ENCODE data around the gene AREG.
"Not testable (repeated sequence)": the region's sequence is repeated elsewhere in the genome, so short reads cannot be mapped to it uniquely, and the experiment has no call there.

The AREG gene

GRCh38 chr4:74444891-74445642 is at the start of gene AREG:
AREG (plus strand) TSS chr4:74445136; CDS start chr4:74445346, 210 bp downstream.
- DNase-seq = peak; percentile 87

DNA sequence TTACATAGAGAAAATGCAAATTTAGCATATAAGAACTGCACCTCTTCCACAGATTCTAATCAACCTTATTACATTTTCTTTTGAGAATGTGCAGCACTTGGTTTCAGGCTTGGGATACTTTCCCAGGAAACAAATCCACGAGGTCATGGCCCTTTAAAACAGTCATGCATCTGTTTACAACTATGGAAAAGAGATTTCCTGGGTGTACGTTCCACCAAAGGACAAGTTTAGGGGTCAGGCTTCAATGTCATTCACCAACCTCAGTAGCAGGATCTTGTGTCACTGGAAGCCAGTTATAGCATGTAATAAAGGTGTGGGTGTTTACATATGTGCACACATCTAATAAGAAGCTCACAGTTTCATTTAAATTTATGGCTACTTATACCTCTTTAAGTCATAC is 49.3 kb upstream of the AREG start:
- no peak for DNase-seq

DNA sequence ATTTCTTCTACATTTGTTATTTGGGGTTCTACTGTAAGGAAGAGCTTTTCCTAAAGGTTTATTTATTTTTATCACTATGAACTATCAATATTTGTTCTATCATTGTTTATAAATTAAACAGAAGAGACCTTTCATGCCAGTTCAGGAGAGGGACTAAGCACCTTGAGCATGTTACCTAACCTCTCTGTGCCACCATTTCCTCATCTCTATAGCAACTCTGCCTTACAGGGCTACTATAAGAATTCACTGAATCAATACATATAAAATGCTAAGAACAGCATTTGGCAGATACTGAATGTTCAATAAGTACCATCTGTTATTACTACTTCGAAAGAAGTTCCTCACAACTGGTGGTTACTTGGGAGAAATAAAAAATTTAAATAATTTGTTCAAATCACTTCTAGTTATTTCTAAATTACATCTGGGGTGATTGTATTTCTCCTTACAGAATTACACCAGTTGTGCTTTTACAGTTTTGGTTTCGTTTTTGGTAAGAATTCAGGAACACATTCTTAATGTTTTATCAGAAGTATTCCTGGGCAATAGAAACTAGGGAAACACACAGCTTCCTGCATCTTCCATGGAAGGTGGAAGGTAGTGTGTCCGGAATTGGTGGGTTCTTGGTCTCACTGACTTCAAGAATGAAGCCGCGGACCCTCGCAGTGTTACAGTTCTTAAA is 47.0 kb upstream of the AREG start:
- DNase-seq = no peak

- DNase-seq = not testable (repeated sequence)
These were observed 45.9 kb upstream of the AREG start for GRCh38 chr4:74398894-74399589.

- no peak for DNase-seq
These were observed 44.5 kb upstream of the AREG start for GRCh38 chr4:74400395-74400794.

DNA sequence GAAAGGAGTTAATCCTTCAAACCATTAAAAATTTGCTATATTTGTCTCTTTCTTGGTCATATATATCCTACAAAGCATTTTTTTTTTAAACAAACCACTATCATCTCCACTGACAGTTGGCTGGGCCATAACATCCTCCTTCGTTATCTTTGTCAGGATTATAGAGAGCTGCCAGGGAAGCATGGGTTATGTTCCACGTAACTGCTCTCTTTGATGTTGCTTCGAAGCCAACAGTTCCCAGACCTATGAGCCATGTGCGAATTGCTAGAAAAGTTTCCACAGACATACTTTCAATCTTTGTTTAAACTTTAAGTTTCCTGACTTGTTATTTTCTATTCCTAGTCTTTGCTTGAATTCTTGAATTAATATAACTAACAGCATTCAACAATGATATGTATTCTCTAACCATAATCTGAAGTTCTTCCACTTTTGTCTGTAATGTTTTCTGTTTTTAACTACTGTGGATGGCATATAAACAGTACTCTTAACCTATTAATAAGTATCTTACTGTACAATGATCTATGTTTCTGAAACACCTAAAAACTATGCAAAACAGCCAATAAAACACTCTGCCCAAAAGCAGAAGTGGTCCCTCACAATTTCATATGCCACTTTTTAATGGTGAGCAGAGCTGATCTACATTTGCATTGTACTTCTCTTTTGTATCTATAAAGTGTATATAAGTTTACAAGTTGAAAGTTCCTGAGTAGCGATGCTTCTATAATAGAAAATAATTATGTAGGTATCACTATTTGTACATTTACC is 42.1 kb upstream of the AREG start:
- DNase-seq = no peak

DNA sequence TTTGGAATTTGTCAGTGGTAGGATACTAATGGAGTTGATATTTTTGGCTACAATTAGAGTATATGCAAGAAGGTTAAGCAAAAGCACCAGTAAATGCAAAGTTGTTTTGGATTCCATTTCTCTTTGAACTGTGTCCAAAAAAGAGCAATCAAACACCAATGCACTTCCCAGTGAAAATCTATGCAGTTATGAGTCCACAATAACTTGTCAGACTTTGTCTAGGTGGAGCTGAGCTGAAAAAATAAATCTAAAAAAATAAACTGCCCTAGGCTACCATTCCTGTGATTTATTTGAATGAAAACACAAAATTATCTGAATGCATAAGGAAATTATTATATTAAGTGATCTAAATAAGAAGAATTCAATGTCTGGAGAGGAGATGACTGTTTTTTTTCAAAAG is 37.0 kb upstream of the AREG start:
- DNase-seq = no peak

DNA sequence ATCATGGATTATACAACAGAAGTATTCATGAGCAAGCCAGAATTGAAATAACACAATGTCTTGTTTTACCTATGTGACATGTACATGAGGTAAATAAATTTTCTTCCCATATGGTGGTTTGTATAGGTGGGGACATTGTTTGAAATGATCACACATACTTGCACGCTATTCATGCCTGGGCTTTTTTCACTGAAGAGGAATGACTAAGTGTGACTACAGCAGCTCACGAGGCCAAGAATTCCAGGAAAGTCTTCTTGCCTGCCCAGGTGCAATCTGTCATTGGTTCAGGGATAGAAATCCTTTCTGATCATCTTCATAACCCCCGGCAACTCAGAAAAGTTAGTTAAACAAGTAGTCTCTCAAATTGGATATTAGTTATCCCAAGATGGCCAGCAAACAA is 36.3 kb upstream of the AREG start:
- DNase-seq = no peak

DNA sequence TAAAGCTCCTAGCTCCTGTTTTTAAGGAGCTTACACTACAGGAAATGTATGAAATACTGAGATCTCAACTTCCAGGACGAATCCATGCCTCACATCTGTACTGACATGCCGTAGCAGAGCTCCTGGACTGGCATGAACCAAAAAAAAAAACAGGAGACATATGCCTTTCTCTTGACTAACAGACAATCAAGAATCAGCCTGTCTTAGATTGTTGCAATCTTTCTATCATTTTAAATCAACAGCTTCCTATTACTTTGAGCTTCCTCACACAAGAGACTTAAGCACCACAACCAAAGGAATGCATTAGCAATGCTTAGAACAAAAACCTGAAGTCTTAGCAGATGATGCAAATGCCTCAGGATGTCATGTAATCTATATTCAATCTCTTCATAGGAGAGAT is 34.7 kb upstream of the AREG start:
- DNase-seq = no peak

GRCh38 chr4:74412225-74412624 is 32.7 kb upstream of the AREG start:
- DNase-seq = no peak

GRCh38 chr4:74413265-74413664 is 31.7 kb upstream of the AREG start:
- no peak for DNase-seq

GRCh38 chr4:74414149-74414809 is 30.7 kb upstream of the AREG start:
- DNase-seq = no peak

GRCh38 chr4:74415602-74416300 is 29.2 kb upstream of the AREG start:
- no peak for DNase-seq

GRCh38 chr4:74418063-74418670 is 26.8 kb upstream of the AREG start:
- DNase-seq = no peak

GRCh38 chr4:74420863-74421262 is 24.1 kb upstream of the AREG start:
- DNase-seq = no peak

- DNase-seq = no peak
These were observed 21.8 kb upstream of the AREG start for GRCh38 chr4:74423104-74423503.

DNA sequence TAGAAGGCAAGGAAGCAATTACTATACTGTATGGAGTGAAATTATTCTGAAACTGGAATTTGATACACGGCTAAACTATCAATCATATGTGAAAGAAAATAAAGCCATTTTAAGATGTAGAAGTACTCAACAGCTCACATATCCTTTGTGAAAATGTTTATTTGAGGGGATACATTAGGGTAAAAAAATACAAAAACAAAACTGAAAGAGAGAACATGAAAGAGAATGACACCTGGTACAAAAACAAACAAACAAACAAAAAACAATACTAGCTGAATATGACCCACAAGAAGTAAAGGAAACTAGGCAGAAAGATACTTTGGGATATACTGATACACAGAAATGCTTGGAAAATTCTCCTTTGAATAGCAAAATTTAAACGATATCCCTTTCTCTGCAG is 20.8 kb upstream of the AREG start:
- DNase-seq = no peak

DNA sequence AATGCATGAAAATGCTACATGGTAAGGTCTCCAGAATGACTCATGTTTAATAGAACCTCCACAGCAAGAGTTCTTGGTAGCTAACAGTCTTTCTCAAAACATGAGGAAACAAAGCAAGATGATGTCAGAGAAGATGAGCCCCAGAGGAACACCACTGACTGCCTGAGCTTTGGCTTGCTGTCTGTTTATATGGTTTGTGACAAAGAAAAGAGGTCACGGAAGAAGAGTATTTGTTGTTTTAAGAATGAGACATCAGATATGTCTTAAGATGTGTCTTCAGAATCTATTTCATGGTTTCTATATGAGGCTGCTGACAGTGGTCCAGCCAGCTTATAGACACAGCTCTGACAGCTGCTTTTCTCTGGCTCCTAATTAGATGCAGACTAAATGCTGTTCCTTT is 18.8 kb upstream of the AREG start:
- no peak for DNase-seq

DNA sequence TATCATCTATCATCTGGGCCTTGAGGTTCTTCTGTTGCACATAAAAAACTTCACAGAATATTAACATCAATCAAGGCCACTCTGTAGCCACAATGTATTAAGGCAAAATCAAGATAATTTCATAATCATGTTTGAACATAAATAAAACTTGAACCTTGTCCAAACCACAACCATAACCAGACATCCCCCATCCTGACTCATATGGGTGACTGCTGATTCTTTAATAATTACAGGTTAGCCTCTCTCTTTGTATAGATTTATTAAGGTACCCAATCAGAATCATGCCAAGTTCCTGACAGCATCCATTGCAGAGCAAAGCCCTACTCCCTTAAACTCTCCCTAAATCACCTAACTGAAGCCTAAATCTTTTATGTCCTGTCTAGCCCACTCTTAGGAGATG is 16.7 kb upstream of the AREG start:
- no peak for DNase-seq

- no peak for DNase-seq
These were observed 13.7 kb upstream of the AREG start for GRCh38 chr4:74431113-74431826.

DNA sequence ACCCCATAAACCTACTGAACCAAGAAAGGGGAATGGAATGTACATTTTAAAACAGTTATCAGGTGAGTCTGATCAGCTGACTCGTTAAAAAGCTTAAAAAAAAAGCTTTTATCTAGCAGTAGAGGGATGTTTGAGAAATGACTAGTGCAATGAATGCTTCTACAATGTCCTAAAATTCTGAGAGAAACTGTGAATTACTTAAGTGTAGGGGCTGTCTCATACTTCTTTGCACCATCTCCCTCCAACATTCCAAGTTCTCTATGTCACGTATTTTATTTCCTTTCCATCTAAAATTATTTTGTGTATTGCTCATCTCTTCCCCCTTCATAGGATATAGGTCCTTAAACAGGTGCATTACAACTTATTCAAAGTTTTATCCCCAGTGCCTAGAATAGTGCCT is 11.9 kb upstream of the AREG start:
- DNase-seq = no peak

Measured in stimulated activated CD4-positive, alpha-beta T cell treated with anti-CD3 and anti-CD28 coated beads, Interleukin-4, amount 100 ng/mL, for 24 hours (primary cell).